OCI-LY7 (cell line): ENCODE measurements around the gene ARL10. TPM values are rescaled to one million over a fixed set of nuclear protein-coding genes. Genes with fewer than 3 reads are reported as not detected.

ENCODE experiments used
- BruUV-seq: library from RNA; stranded (reverse); fragments of 400-500 nt; replicated peaks from 2 replicates; lab custom pipeline; 2021; lab: Mats Ljungman, UMichigan
- CTCF ChIA-PET: fragments of 300-600 bp; sonication (Branson Sonifier 250); formaldehyde crosslinking; loops from one replicate; lab custom pipeline; 2022; ENCODE audit warnings: antibody characterized with exemption; ENCODE audit not compliant: unreplicated experiment; lab: Charles Lee
- POLR2A ChIA-PET: fragments of 300-600 bp; sonication (Branson Sonifier 250); formaldehyde crosslinking; loops from one replicate; lab custom pipeline; 2022; ENCODE audit warnings: antibody characterized with exemption; lab: Charles Lee
- DNase-seq: peaks from one replicate; pipeline ENCODE4 v3.0.0-alpha.2; 2015; ENCODE audit warnings: low spot score
- H2AFZ ChIP-seq: fragments of 200-600 bp; sonication (generic), shearing (Covaris generic); 2 replicates; pipeline ENCODE4 v1.6.1; 2014; ENCODE audit warnings: mild to moderate bottlenecking, antibody characterized with exemption, low read length, moderate library complexity
- H3K27ac ChIP-seq: fragments of 200-600 bp; sonication (generic); 2 replicates; pipeline ENCODE4 v1.5.1; 2014; ENCODE audit warnings: mixed run types, low read depth, mild to moderate bottlenecking, moderate library complexity, low read length, inconsistent platforms; ENCODE audit not compliant: poor library complexity, severe bottlenecking
- H3K36me3 ChIP-seq: fragments of 200-600 bp; sonication (generic); 2 replicates; pipeline ENCODE4 v1.6.1; 2014; ENCODE audit warnings: mild to moderate bottlenecking, antibody characterized with exemption, low read length, moderate library complexity, mixed read lengths; ENCODE audit not compliant: insufficient read depth
- H3K4me1 ChIP-seq: fragments of 200-600 bp; sonication (generic); 2 replicates; pipeline ENCODE4 v1.5.1; 2014; ENCODE audit warnings: mild to moderate bottlenecking, low read length; ENCODE audit not compliant: insufficient read depth, poor library complexity, severe bottlenecking
- H3K4me2 ChIP-seq: fragments of 200-600 bp; sonication (generic); 2 replicates; pipeline ENCODE4 v1.6.1; 2014; ENCODE audit warnings: mild to moderate bottlenecking, low read length
- H3K4me3 ChIP-seq: fragments of 200-600 bp; sonication (generic); 2 replicates; pipeline ENCODE4 v1.5.1; 2014; ENCODE audit warnings: mild to moderate bottlenecking, low read depth, low read length; ENCODE audit not compliant: poor library complexity, severe bottlenecking
- H3K79me2 ChIP-seq: fragments of 200-600 bp; sonication (generic); 2 replicates; pipeline ENCODE4 v1.6.1; 2016; ENCODE audit warnings: low read depth, mild to moderate bottlenecking, low read length, moderate library complexity, mixed read lengths; ENCODE audit not compliant: insufficient read depth
- H3K9me2 ChIP-seq: fragments of 200-600 bp; sonication (generic); 2 replicates; pipeline ENCODE4 v1.6.1; 2016; ENCODE audit warnings: mild to moderate bottlenecking, low read length, mixed read lengths; ENCODE audit not compliant: insufficient read depth
- H3K9me3 ChIP-seq: fragments of 200-600 bp; sonication (generic); 2 replicates; pipeline ENCODE4 v1.6.1; 2014; ENCODE audit warnings: mild to moderate bottlenecking, mixed run types, low read length, mixed read lengths
- H4K20me1 ChIP-seq: fragments of 200-600 bp; sonication (generic); 2 replicates; pipeline ENCODE4 v1.6.1; 2014; ENCODE audit warnings: mild to moderate bottlenecking, antibody characterized with exemption, low read length, moderate library complexity, mixed read lengths; ENCODE audit not compliant: insufficient read depth
- CTCF ChIP-seq: fragments of 200-600 bp; sonication (generic); conservative IDR thresholded peaks from 2 replicates; pipeline ENCODE4 v1.5.1; 2014; ENCODE audit warnings: mild to moderate bottlenecking, antibody characterized with exemption, low read length, moderate library complexity, mixed read lengths
- EZH2phosphoT487 ChIP-seq: fragments of 200-600 bp; sonication (generic); IDR thresholded peaks from 2 replicates; pipeline ENCODE4 v1.6.1; 2018; ENCODE audit warnings: low read depth, borderline replicate concordance, mild to moderate bottlenecking, mixed run types, antibody characterized with exemption, low read length, moderate library complexity, mixed read lengths
- intact Hi-C: fragments of 100-400 bp; cut with micrococcal nuclease; formaldehyde crosslinking; loops from one replicate; pipeline ENCODE4 v1.10.0; 2022; ENCODE audit not compliant: unreplicated experiment
- total RNA-seq, 2 experiments: library from RNA; depleted of rRNA in 1 of 2; stranded (reverse); fragments of >200 nt in 1 of 2; shearing (Covaris generic) in 1 of 2; gene quantifications; 2 replicates each; pipeline ENCODE4 v1.2.3, GENCODE V29; 2014 to 2022

The ARL10 gene
- total RNA-seq, 2 experiments from 2014 or later: 0.06 TPM; not detected in 1

GRCh38 chr5:176319827-176320554, 45.3 kb upstream of the ARL10 start:
- H3K4me2 ChIP-seq: no peak overlapping the region
- no peak overlapping the region for H3K4me3 ChIP-seq
- peak; percentile 62 for TF ChIP-seq CTCF
- TF ChIP-seq EZH2phosphoT487: no peak
- H4K20me1 ChIP-seq: no peaks in the 10 kb centered on the region
- DNase-seq: peak; percentile 5
- intact Hi-C loops: no loop called here
- POLR2A ChIA-PET: interaction anchor here (0.9 to 1.0 kb wide), 2 partner anchors 9 to 38 kb away, joined by 3 read pairs; no protein-coding TSS in a partner anchor
- BruUV-seq: no TSS peak
- no peaks in the 10 kb centered on the region for H3K79me2 ChIP-seq
- no peak overlapping the region for H3K27ac ChIP-seq
- no peak overlapping the region for H2AFZ ChIP-seq
- no peaks in the 10 kb centered on the region for H3K9me3 ChIP-seq
- CTCF ChIA-PET: interaction anchor here (1.3 kb wide), 1 partner anchor 87 kb away, joined by 3 read pairs; no protein-coding TSS in a partner anchor
- no peaks in the 10 kb centered on the region for H3K4me1 ChIP-seq
- peaks cover 36% of the 10 kb centered on the region for H3K36me3 ChIP-seq
- H3K9me2 ChIP-seq: no peaks in the 10 kb centered on the region

DNA sequence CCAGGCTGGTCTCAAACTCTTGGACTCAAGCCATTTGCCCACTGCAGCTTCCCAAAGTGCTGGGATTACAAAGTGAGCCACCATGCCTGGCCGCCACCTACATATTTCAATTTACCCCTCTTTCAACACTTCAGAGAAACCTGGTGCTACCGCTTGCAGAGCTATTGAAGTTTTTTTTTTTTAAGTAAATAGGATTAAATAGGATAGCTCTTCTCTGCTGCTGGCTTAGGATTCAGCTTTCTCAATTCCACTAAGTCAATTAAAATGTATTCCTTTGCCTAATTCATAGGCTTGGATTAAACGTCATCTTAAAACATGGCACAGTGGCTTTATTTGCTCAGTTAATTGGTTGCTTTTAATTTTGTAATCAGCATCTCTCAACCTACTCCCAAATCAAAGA, 44.7 kb upstream of the ARL10 start:
- TF ChIP-seq EZH2phosphoT487 (no peak), CTCF (no peak)
- intact Hi-C loops: no loop called here
- Histone ChIP-seq H3K36me3 (peaks cover 30% of the 10 kb centered on the region), H3K9me2 (no peaks in the 10 kb centered on the region), H3K79me2 (no peaks in the 10 kb centered on the region), H4K20me1 (no peaks in the 10 kb centered on the region), H3K4me3 (no peak overlapping the region), H3K27ac (no peak overlapping the region), H3K4me2 (no peak overlapping the region), H2AFZ (no peak overlapping the region), H3K4me1 (no peaks in the 10 kb centered on the region), H3K9me3 (no peaks in the 10 kb centered on the region)
- no peak for DNase-seq
- no TSS peak for BruUV-seq
- CTCF ChIA-PET: no interaction called here
- POLR2A ChIA-PET: interaction anchor here (0.9 to 1.0 kb wide), 2 partner anchors 10 to 37 kb away, joined by 3 read pairs; no protein-coding TSS in a partner anchor
